DND-41 (cell line): ENCODE results near the gene GAS7.

Experiments
- EZH2 ChIP-seq: IDR thresholded peaks from 3 replicates; pipeline ENCODE4 v1.6.1; 2012; ENCODE audit warnings: borderline replicate concordance, low read depth, mild to moderate bottlenecking, moderate library complexity, low read length, inconsistent platforms; ENCODE audit not compliant: severe bottlenecking
- TF ChIP-seq, protein P1 (sequence below): IDR thresholded peaks from 2 replicates; pipeline ENCODE4 v1.5.1; 2012; ENCODE audit warnings: borderline replicate concordance, low read length, moderate library complexity, mild to moderate bottlenecking; ENCODE audit not compliant: poor library complexity, severe bottlenecking; ENCODE audit errors: extremely low read depth

DNA sequence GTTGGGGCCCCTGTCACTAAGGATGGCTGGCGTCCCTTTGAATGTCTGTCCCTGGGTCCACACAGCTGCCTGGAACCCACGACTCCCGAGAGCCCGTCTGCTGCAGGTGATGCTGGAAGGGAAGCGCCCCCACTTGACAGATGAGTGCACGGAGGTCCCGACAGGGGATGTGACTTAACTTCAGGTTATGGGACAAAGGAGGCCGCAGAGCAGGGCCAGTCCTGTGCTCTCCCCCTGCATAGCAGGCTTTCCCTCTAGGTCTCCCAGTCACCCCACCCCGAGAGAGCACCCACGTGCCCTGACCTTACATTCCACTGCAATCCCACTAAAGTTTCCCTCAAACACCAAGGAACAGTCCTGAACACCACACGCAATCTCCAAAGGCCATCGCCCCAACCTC, 287.3 kb downstream of the GAS7 start:
- TF ChIP-seq EZH2: no peak
- TF ChIP-seq, protein P1, sequence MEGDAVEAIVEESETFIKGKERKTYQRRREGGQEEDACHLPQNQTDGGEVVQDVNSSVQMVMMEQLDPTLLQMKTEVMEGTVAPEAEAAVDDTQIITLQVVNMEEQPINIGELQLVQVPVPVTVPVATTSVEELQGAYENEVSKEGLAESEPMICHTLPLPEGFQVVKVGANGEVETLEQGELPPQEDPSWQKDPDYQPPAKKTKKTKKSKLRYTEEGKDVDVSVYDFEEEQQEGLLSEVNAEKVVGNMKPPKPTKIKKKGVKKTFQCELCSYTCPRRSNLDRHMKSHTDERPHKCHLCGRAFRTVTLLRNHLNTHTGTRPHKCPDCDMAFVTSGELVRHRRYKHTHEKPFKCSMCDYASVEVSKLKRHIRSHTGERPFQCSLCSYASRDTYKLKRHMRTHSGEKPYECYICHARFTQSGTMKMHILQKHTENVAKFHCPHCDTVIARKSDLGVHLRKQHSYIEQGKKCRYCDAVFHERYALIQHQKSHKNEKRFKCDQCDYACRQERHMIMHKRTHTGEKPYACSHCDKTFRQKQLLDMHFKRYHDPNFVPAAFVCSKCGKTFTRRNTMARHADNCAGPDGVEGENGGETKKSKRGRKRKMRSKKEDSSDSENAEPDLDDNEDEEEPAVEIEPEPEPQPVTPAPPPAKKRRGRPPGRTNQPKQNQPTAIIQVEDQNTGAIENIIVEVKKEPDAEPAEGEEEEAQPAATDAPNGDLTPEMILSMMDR: no peak
